ENCODE data around the gene LRFN4.

LRFN4 gene

DNA sequence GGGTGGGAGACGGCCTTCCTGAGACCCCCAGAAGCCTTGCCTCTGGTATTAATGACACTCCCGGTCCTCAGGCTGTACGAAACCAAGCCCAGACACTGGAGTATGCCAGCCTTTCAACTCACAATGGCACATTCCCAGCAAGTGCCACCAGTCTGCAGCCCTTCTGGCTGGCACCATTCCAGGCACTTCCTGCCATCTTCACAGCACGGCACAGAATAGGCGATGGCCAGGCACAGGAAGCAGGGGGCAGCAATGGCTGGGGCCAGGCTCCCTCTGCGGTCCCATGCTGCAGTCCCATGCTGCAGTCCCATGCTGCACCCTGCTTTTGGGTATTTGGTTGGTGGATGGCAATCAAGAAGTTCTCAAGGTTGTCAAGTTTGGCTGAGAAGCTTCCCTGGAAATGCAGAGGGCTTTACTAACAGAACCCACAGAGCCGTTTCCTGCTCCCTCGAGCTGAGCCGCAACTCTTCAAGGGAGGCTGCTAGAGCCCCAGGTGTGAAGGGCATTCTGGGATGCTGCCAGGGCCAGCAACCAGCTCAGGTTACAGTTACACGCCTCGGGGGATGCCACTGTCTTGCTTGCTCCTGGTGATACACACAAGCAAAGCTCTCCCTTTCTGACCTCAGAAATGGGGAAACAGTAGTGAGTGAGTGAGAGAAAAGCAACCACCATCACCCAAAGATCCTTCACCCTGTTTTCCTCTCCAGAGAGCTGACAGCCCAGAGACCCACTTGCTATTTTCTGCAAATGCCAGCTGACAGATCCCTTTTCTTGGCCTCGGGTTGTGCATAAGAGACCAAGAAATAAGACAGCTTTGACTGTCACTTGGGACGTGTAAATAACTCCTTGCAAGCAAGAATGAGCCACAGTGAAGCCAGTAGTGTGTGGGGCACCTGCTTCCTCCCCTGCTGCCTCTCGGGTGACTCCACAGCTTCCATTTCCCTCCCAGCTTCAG is 23.9 kb downstream of the LRFN4 start:
- no peak overlapping the region for H3K27ac ChIP-seq
- no peak overlapping the region for H3K4me3 ChIP-seq (ENCODE audit: low read depth, low read length)
- TF ChIP-seq, protein P1, sequence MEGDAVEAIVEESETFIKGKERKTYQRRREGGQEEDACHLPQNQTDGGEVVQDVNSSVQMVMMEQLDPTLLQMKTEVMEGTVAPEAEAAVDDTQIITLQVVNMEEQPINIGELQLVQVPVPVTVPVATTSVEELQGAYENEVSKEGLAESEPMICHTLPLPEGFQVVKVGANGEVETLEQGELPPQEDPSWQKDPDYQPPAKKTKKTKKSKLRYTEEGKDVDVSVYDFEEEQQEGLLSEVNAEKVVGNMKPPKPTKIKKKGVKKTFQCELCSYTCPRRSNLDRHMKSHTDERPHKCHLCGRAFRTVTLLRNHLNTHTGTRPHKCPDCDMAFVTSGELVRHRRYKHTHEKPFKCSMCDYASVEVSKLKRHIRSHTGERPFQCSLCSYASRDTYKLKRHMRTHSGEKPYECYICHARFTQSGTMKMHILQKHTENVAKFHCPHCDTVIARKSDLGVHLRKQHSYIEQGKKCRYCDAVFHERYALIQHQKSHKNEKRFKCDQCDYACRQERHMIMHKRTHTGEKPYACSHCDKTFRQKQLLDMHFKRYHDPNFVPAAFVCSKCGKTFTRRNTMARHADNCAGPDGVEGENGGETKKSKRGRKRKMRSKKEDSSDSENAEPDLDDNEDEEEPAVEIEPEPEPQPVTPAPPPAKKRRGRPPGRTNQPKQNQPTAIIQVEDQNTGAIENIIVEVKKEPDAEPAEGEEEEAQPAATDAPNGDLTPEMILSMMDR (IDR thresholded peaks at IDR 0.05; ENCODE audit: low read depth, low read length, missing control alignments), result no peak
- no peaks in the 10 kb centered on the region for H3K27me3 ChIP-seq (replicated peaks)
- in situ Hi-C loops (cut with HindIII; ENCODE audit: low pct_ligation_motif_present, low sequenced_read_pairs), result no loop called here
- no peak for DNase-seq
- no peaks in the 10 kb centered on the region for H3K36me3 ChIP-seq (replicated peaks)

DNA sequence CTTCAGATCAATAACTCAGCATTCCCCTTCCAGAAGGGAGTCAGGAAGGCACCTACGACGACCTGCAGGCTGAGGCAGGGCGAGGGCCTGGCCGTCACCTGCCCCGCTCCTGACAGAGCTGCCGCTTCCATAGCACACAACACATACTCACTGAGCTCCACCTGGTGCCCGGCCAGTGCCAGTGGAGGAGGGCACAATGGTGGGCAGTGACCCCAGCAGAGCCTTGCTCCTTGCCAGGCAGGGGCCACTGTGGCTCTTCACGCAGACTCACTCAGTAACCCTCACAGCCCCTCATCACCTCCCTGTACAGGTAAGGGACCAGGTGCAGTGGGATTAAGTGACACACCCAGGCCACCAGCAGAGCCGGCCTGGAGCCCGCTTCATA is 24.6 kb downstream of the LRFN4 start:
- Histone ChIP-seq H3K27ac (no peak overlapping the region), H3K27me3 (replicated peaks) (no peaks in the 10 kb centered on the region), H3K4me3 (ENCODE audit: low read depth, low read length) (no peak overlapping the region), H3K36me3 (replicated peaks) (no peaks in the 10 kb centered on the region)
- in situ Hi-C loops (cut with HindIII; ENCODE audit: low pct_ligation_motif_present, low sequenced_read_pairs), result no loop called here
- TF ChIP-seq, protein P1 (IDR thresholded peaks at IDR 0.05; ENCODE audit: low read depth, low read length, missing control alignments), result no peak
- no peak for DNase-seq

DNA sequence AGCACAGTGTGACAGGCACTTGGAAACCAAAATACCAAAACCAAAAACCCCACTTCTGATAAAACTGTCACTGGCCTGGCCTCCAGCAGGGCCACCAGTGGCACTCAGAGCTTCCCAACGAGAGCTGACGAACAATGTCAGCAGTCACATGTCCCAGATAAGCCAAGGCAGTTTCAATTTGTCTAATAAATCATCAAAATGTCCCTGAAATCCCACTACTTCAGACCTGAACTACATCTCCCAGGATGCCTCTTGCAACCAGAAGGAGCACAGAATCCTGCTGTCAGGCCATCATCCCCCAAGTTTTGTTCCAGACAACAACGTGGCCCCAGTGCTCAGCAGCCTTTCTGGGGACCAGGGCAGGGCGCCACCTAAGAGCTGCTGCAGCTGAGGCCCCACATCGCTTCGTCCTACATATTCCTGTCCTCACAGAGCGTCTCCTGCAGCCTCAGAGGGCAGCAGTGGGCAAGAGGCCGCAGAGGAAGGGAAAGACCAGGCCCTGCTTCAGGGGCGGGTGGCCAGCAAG is 25.1 kb downstream of the LRFN4 start:
- H3K36me3 ChIP-seq (replicated peaks), result no peaks in the 10 kb centered on the region
- no peak overlapping the region for H3K4me3 ChIP-seq (ENCODE audit: low read depth, low read length)
- in situ Hi-C loops (cut with HindIII; ENCODE audit: low pct_ligation_motif_present, low sequenced_read_pairs), result no loop called here
- no peaks in the 10 kb centered on the region for H3K27me3 ChIP-seq (replicated peaks)
- no peak overlapping the region for H3K27ac ChIP-seq
- TF ChIP-seq, protein P1 (IDR thresholded peaks at IDR 0.05; ENCODE audit: low read depth, low read length, missing control alignments), result no peak
- DNase-seq, result no peak

DNA sequence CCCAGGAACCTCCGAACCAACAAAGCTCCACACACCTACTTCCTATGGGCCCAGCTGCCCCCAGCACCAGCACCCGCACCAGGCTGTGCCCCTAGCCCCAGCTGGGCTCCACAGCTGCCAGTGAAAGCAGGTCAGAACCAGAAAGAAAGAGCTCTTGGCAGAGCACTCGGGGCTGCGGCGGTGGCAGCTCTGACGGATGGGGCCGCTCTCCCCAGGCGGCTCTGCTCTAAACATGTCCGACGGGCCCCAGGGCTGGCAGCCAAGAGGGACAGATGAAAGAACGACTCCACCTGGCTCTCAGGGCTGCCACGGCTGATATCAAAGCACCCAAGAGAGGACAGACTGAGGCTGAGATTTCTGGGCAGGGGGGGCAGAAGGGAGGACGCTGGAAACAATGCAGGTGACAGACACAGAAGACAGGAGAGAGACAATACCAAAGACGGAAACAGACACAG is 25.7 kb downstream of the LRFN4 start:
- no peak for DNase-seq
- no peak overlapping the region for H3K4me3 ChIP-seq (ENCODE audit: low read depth, low read length)
- TF ChIP-seq, protein P1 (IDR thresholded peaks at IDR 0.05; ENCODE audit: low read depth, low read length, missing control alignments), result no peak
- no peaks in the 10 kb centered on the region for H3K27me3 ChIP-seq (replicated peaks)
- in situ Hi-C loops (cut with HindIII; ENCODE audit: low pct_ligation_motif_present, low sequenced_read_pairs), result no loop called here
- no peak overlapping the region for H3K27ac ChIP-seq
- no peaks in the 10 kb centered on the region for H3K36me3 ChIP-seq (replicated peaks)

DNA sequence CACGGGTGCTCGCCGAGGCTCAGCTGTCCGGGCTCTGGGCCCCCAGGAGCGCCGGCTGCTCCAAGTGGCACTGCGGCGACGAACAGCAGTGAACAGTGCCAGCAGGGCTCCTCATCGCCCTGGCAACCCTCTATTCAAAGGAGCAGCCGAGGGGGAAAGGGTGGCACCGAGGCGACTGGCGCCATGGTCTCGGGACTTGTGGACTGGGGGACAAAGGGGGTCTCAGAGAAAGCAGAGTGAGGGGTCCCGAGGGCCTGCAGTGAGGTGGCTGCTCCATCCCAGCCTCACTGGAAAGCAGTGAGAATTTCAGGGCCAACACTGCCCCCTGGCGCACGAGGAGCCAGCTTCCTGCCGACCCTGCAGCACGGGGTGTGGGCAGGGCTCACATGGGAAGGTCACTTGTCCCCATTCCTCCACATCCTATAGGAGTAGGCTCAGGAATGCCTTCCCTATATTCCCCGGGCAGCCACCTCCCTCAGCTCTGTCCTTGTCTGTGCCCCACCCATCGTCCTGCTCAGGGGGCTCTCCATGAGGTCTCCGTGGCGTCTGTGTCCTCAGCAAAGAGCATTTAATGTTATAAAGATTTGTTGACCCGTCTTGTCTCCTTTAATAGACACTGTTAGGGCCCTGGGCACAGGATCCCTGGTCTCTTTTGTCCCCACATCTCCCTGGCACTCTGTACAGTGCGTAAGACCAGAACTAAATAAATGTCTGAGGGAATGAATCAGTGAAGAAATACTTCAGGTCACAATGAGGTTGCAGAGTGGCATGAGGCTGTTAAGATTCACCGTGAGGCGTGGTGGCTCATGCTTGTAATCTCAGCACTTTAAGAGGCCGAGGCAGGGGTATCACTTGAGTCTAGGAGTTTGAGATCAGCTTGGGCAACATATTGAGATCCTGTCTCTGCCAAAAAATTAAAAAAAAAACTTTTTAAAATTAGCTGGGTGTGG is 26.4 kb downstream of the LRFN4 start:
- in situ Hi-C loops (cut with HindIII; ENCODE audit: low pct_ligation_motif_present, low sequenced_read_pairs), result no loop called here
- Histone ChIP-seq H3K4me3 (ENCODE audit: low read depth, low read length) (no peak overlapping the region), H3K36me3 (replicated peaks) (no peaks in the 10 kb centered on the region), H3K27me3 (replicated peaks) (no peaks in the 10 kb centered on the region), H3K27ac (peak overlapping the region; percentile 50)
- peak; percentile 59 for DNase-seq
- TF ChIP-seq, protein P1 (IDR thresholded peaks at IDR 0.05; ENCODE audit: low read depth, low read length, missing control alignments), result peak; percentile 84
